Measurements from ENCODE around the gene GRAMD1C. TPM values are rescaled to one million over a fixed set of nuclear protein-coding genes. Genes with fewer than 3 reads are reported as not detected.

Gene GRAMD1C
- total and polyA plus RNA-seq, 8 donors = 3.1 to 6.9 (median 5.0) TPM

- H3K27ac ChIP-seq = no peak overlapping the region
- H3K4me3 ChIP-seq = no peak overlapping the region
- DNase-seq = no peak
- no peaks in the 10 kb centered on the region for H3K27me3 ChIP-seq
- H3K4me1 ChIP-seq = no peaks in the 10 kb centered on the region
- intact Hi-C loops (cut with DNase I) = no loop called here
- H3K36me3 ChIP-seq = peaks cover 0 to 98% of the 10 kb centered on the region in 2 donors
- no peaks in the 10 kb centered on the region for H3K9me3 ChIP-seq
- no peak for ATAC-seq
- TF ChIP-seq CTCF (IDR thresholded peaks at IDR 0.05) = no peak
These were observed 35.7 kb upstream of the GRAMD1C start for GRCh38 chr3:113802795-113803455.

- intact Hi-C loops (cut with DNase I) = no loop called here
- no peak for TF ChIP-seq CTCF (IDR thresholded peaks at IDR 0.05)
- Histone ChIP-seq H3K4me3 (no peak overlapping the region), H3K4me1 (no peaks in the 10 kb centered on the region), H3K27ac (no peak overlapping the region), H3K27me3 (no peaks in the 10 kb centered on the region), H3K9me3 (no peaks in the 10 kb centered on the region), H3K36me3 (peaks cover 0 to 98% of the 10 kb centered on the region in 2 donors)
- ATAC-seq (no peak), DNase-seq (no peak)
These were observed 33.9 kb upstream of the GRAMD1C start for GRCh38 chr3:113804661-113805060.

GRCh38 chr3:113805249-113805648 lies 33.3 kb upstream of the GRAMD1C start:
- Histone ChIP-seq H3K27ac (no peak overlapping the region), H3K36me3 (peaks cover 0 to 98% of the 10 kb centered on the region in 2 donors)

GRCh38 chr3:113812854-113813253 lies 25.7 kb upstream of the GRAMD1C start:
- H3K27ac ChIP-seq = no peak overlapping the region
- ATAC-seq = no peak

More at GRCh38 chr3:113805249-113805648, 33.3 kb upstream of the GRAMD1C start:
- Histone ChIP-seq H3K4me1 (no peaks in the 10 kb centered on the region), H3K27me3 (no peaks in the 10 kb centered on the region), H3K4me3 (no peak overlapping the region), H3K9me3 (no peaks in the 10 kb centered on the region)
- TF ChIP-seq CTCF (IDR thresholded peaks at IDR 0.05) = no peak
- DNase-seq (no peak), ATAC-seq (no peak)
- intact Hi-C loops (cut with DNase I) = no loop called here

GRCh38 chr3:113819866-113820265 lies 18.7 kb upstream of the GRAMD1C start:
- ATAC-seq = no peak
- no peaks in the 10 kb centered on the region for H3K36me3 ChIP-seq
- H3K27me3 ChIP-seq = no peaks in the 10 kb centered on the region
- DNase-seq = no peak
- no peak overlapping the region for H3K4me3 ChIP-seq
- H3K4me1 ChIP-seq = no peaks in the 10 kb centered on the region
- no peaks in the 10 kb centered on the region for H3K9me3 ChIP-seq
- intact Hi-C loops (cut with DNase I) = no loop called here
- no peak for TF ChIP-seq CTCF (IDR thresholded peaks at IDR 0.05)
- no peak overlapping the region for H3K27ac ChIP-seq

More at GRCh38 chr3:113812854-113813253, 25.7 kb upstream of the GRAMD1C start:
- H3K36me3 ChIP-seq = peaks cover 0 to 44% of the 10 kb centered on the region in 2 donors
- no peak for TF ChIP-seq CTCF (IDR thresholded peaks at IDR 0.05)
- DNase-seq = no peak
- H3K27me3 ChIP-seq = no peaks in the 10 kb centered on the region
- H3K4me3 ChIP-seq = no peak overlapping the region
- H3K4me1 ChIP-seq = no peaks in the 10 kb centered on the region
- intact Hi-C loops (cut with DNase I) = no loop called here
- no peaks in the 10 kb centered on the region for H3K9me3 ChIP-seq

Measured in left lung (tissue), 10 donors.